ENCODE data around the gene PAGE2. TPM values are rescaled to one million over a fixed set of nuclear protein-coding genes. Genes with fewer than 3 reads are reported as not detected.

The PAGE2 gene
- total RNA-seq, 1 experiment from 2014 or later = not detected

- no peaks in the 10 kb centered on the region for H3K9me2 ChIP-seq (ENCODE audit: insufficient read depth)
- H3K4me3 ChIP-seq (replicated peaks in 1 of 2; ENCODE audit: low read depth in 1 of 2, low read length in 2 of 2) = no peak overlapping the region
- no peak for ATAC-seq
- no peaks in the 10 kb centered on the region for H3K27me3 ChIP-seq (ENCODE audit: insufficient read depth, low read length)
- intact Hi-C loops (cut with micrococcal nuclease) = loop anchor here (10.0 kb wide), 1 partner anchor 184 kb away; no protein-coding TSS in a partner anchor
- BruUV-seq (replicated peaks) = no TSS peak
- TF ChIP-seq EZH2 (IDR thresholded peaks at IDR 0.05) = no peak
- no peak for TF ChIP-seq CEBPB (IDR thresholded peaks at IDR 0.05; ENCODE audit: low read depth)
- TF ChIP-seq MAX (IDR thresholded peaks at IDR 0.05) = no peak
- no peak for TF ChIP-seq REST (IDR thresholded peaks at IDR 0.05; ENCODE audit: low read depth)
- no peak for TF ChIP-seq SIN3A (IDR thresholded peaks at IDR 0.05; ENCODE audit: low read depth)
- no peak for TF ChIP-seq SP1 (IDR thresholded peaks at IDR 0.05; ENCODE audit: low read depth)
- TF ChIP-seq ZNF274 (IDR thresholded peaks at IDR 0.05; ENCODE audit: low read depth, low read length) = no peak
- no peak for TF ChIP-seq POLR2AphosphoS5 (IDR thresholded peaks at IDR 0.05; ENCODE audit: low read depth, low read length)
- no peak for TF ChIP-seq EZH2phosphoT487 (IDR thresholded peaks at IDR 0.05; ENCODE audit: borderline replicate concordance)
- TF ChIP-seq JUND (IDR thresholded peaks at IDR 0.05) = no peak
- TF ChIP-seq CTCF (IDR thresholded peaks at IDR 0.05 in 2 of 3, conservative IDR thresholded peaks at IDR 0.05 in 1 of 3; ENCODE audit: borderline replicate concordance in 1 of 3, insufficient read depth in 1 of 3, low read depth in 2 of 3, low read length in 2 of 3) = no peak
- TF ChIP-seq TCF7L2 (IDR thresholded peaks at IDR 0.05; ENCODE audit: borderline replicate concordance, extremely low read depth, insufficient read depth, insufficient read length) = no peak
- no peak for TF ChIP-seq CBX3 (IDR thresholded peaks at IDR 0.05; ENCODE audit: low read depth)
- TF ChIP-seq, protein P1, sequence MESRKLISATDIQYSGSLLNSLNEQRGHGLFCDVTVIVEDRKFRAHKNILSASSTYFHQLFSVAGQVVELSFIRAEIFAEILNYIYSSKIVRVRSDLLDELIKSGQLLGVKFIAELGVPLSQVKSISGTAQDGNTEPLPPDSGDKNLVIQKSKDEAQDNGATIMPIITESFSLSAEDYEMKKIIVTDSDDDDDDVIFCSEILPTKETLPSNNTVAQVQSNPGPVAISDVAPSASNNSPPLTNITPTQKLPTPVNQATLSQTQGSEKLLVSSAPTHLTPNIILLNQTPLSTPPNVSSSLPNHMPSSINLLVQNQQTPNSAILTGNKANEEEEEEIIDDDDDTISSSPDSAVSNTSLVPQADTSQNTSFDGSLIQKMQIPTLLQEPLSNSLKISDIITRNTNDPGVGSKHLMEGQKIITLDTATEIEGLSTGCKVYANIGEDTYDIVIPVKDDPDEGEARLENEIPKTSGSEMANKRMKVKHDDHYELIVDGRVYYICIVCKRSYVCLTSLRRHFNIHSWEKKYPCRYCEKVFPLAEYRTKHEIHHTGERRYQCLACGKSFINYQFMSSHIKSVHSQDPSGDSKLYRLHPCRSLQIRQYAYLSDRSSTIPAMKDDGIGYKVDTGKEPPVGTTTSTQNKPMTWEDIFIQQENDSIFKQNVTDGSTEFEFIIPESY (IDR thresholded peaks at IDR 0.05; ENCODE audit: extremely low read depth, insufficient replicate concordance, low read length) = no peak
- TF ChIP-seq FOSL1 (IDR thresholded peaks at IDR 0.05; ENCODE audit: low read depth) = no peak
- no peaks in the 10 kb centered on the region for H3K9me3 ChIP-seq (ENCODE audit: control insufficient read depth in 1 of 2, insufficient read depth in 1 of 2, low read depth in 1 of 2, low read length in 2 of 2)
- no peak for DNase-seq (ENCODE audit: low read depth, low spot score)
- no peak overlapping the region for H3K4me2 ChIP-seq (ENCODE audit: low read length)
- no peaks in the 10 kb centered on the region for H3K79me2 ChIP-seq (ENCODE audit: insufficient read depth, low read length)
- H3K4me1 ChIP-seq (ENCODE audit: control insufficient read depth in 1 of 2, insufficient read depth in 2 of 2, low read length in 2 of 2) = no peaks in the 10 kb centered on the region
- H3K9ac ChIP-seq (ENCODE audit: low read length) = no peak overlapping the region
- RAD21 ChIA-PET (ENCODE audit: low non-redundant PET in 1 of 2, low total read pairs in 2 of 2, uncharacterized antibody in 2 of 2, unreplicated experiment in 2 of 2) = no interaction called here
- no peaks in the 10 kb centered on the region for H4K20me1 ChIP-seq (ENCODE audit: insufficient read depth)
- H3K36me3 ChIP-seq (ENCODE audit: control insufficient read depth in 1 of 2, insufficient read depth in 2 of 2, low read length in 2 of 2) = no peaks in the 10 kb centered on the region
- CTCF ChIA-PET = no interaction called here
- no peak overlapping the region for H3K27ac ChIP-seq (ENCODE audit: low read depth, low read length)
- POLR2A ChIA-PET = no interaction called here
- no peak overlapping the region for H2AFZ ChIP-seq (ENCODE audit: low read depth, low read length, poor library complexity, severe bottlenecking)
Observed at GRCh38 chrX:55130481-55130880, 41.7 kb downstream of the PAGE2 start.
